Jurkat, Clone E6-1 (cell line): ENCODE measurements around the gene GPX2.
A peak's percentile ranks its signal among the peaks of the same experiment; 100 is the strongest.

Experiments
- DNase-seq: peaks from one replicate; pipeline ENCODE4 v3.0.0-alpha.2; 2011; ENCODE audit warnings: low read depth, low spot score
- H3K4me3 ChIP-seq: 2 replicates; pipeline ENCODE4 v1.5.1; 2011; ENCODE audit warnings: mild to moderate bottlenecking, low read length, control low read depth, moderate library complexity

The GPX2 gene

DNA sequence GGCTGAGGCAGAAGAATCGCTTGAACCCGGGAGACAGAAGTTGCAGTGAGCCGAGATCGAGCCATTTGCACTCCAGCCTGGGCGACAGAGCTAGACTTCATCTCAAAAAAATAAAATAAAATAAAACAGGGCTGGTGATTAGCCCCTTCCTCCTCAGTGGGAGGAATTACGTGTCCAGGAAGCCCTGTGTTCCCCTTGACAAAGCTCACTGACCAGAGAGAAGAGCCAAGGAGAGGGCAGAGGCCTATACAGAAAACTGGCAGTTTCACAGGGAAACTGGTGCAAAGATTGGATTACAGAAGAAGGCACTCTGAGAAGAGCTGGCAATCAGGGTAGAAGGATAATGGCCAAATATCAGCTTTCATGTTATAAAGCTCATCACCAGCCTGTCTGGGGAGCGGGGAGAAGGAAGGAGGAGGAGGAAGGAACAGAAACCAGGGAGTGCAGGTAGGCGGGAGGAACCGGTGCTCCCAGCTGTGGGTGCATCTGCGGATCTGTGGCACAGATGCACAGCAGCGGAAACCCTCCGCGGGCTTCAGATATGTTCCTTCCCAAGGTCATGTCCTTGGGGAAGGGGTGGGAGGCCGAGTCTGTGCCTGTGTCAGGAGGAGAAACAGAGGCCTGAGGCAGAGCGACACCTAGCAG is 22.9 kb upstream of the GPX2 start:
- no peak overlapping the region for H3K4me3 ChIP-seq
- DNase-seq = no peak

DNA sequence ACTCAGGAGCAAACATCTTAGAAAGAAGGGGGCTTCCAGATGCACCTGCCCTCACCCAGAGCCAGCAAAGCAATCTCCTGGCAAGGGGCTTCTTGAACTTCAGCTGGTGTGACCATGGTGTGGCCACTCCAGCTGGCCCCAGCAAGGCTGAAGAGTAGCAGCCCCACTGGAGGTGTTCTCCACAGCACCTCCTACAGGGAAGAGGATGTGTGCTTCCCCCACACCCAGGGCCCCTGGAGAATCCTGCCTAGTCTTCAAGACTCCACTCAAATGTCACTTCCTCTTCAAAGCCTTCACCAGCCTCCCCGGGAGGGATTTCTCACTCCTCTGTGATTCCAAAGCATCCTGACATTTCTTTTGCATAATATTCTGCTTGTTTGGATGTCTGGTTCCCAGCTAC is 21.1 kb upstream of the GPX2 start:
- H3K4me3 ChIP-seq = no peak overlapping the region
- DNase-seq = no peak

DNA sequence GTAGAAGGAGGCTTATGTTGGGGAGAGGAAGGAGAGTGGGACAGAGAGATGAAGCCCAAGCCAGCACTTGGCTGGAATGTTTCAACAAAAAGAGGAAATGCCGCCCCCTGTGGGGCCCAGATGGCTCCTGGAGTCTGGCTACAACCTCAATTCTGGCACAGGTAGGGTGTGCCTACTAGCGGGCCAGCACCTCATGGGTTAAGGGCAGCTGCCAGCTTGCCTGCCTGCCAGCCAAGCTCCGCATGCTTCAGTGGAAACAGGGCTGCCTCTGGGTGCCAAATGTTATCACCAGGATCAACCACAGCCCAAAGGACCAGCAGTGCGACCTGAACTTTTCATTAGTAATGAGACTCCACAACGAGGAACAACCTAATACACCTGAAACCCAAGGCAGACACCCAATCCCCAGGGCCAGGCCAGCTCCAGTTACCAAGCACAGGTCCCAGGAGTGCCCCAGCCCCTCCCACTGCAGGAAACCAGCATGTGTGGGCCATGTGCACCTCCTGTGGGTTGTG is 18.3 kb upstream of the GPX2 start:
- DNase-seq = no peak
- no peak overlapping the region for H3K4me3 ChIP-seq

DNA sequence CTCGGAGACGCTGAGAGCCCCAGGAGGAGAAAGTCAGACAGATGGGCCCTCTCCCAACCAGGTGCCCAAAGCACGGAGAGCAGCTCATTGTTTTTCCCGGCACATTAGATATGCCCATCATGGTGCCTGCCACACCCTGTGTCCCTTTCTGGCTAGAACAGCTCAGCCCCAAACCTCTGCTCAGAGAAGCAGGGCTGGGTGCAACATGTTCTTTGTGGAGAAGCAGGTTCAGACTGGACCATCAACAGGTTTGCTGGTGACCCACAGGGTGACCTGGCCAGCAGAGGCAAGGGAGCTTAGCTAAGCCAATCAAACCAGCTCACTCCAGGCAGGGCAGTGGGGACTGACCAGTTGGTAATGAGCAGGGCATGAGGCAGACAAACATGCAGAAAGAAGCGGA is 16.2 kb upstream of the GPX2 start:
- no peak overlapping the region for H3K4me3 ChIP-seq
- DNase-seq = no peak

DNA sequence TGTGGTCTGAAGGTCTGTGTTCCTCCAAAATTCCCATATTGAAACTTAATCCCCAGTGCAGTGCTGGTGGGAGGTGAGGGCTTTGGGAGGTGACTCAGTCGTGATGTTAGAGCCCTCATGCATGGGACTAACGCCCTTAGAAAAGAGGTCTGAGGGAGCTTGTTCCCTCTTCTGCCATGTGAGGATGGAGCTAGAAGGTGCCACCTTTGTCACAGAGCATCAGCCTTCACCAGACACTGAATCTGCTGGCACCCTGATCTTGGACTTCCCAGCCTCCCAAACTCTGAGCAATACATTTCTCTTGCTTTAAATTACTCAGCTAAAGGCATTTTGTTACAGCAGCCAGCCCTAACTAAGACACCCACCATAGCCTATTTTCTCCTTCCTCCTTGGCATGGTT is 15.7 kb upstream of the GPX2 start:
- no peak overlapping the region for H3K4me3 ChIP-seq
- DNase-seq = no peak

DNA sequence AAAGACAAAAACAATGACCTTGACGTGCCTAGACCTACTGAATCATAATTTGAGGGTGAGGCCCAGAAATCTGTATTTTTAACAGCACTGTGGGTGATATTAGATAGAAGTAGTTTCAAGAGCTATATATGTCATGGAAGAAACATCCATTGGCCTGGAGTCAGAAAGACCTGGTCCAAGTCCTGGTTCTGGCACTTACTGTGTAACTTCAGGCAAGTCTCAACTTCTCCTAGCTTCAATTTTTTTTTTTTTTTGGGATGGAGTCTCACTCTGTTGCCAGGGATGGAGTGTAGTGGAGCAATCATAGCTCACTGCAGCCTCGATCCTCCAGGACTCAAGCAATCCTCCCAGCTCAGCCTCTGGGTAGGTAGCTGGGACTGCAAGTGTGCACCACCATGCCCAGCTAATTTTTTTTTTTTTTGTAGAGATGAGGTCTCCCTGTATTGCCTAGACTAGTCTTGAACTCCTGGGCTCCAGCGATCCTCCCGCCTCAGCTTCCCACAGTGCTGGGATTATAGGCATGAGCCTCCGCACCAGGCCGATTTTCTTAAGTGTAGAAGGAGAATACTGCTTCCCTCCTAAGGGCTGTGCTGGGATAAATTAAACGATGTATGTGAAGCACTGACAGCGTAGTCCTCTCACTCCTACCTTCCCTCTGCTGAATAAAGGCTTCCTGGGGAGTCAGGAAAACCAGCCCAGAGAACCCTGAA is 14.3 kb upstream of the GPX2 start:
- DNase-seq = no peak
- no peak overlapping the region for H3K4me3 ChIP-seq

DNA sequence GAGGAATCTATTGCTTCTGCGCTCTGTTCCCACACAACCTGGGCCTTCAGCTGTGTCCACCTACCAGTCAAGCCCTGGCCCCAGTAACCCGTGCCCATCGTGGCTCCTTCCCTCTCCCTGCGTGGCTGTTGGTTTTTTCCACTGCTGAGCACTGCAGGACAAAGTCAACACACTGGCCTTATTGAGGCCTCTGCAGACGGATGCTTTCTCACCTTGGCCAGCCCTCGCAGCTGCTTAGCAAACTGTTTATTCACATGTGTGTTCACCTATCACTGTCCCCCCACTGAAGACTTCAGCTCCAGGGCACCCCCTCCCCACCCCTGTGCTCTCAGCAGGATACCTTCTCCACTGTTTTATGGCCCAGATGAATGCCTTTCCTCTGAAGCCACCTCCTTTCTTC is 12.8 kb upstream of the GPX2 start:
- no peak for DNase-seq
- no peak overlapping the region for H3K4me3 ChIP-seq

DNA sequence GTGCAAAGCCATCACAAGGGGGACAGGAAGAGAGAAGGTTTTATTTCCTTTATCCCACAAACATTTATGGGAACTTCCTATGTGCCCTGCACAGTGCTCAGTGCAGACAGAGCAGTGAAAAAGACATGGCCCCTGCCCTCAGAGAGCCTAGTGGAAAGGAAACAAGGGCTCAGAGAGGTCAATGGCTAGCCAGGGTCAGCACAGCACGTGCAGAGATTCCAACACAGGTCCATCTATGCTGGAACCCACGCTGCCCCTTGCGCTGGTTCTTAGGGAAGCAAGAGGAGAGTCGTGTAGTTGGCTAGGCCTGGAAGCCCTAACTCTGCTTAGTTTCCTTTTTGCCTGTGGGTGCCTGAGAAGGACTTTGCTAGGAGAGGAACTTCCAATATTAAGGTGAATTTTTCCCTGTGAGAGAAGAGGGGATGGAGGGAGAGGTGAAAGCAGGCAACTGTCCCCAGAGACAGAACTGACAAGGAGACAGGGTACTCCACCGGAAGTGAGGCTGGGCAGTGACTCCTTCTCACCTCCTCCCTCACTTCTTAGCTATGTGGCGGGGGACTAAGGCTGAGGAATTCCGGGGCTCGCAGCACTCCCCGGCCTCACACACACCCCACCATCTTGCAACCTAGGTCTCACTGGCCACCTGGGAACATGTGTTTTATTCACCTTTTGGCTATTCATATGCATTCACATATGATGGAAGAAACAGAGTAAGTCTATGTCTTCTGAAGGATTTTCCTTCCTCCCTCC is 12.1 kb upstream of the GPX2 start:
- DNase-seq = no peak
- H3K4me3 ChIP-seq = no peak overlapping the region

DNA sequence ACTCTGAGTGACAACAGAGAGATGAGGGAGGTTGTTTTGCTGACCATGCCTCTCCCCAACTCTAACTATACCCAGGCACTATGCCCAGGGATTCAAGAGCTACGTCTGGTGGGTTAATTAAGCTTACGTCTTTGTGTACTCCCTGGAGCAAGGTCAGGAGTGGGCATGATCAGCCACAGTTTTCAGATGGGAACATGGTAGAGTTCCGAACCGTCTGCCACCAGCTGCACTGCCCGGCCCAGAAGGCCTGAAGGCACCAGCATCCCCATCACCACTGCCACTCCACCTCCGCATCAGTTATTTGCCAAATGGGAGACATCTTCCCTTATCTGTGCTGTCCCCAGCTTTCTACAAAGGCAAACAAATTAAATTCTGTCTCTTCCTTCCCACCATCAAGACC is 11.1 kb upstream of the GPX2 start:
- no peak overlapping the region for H3K4me3 ChIP-seq
- DNase-seq = no peak

DNA sequence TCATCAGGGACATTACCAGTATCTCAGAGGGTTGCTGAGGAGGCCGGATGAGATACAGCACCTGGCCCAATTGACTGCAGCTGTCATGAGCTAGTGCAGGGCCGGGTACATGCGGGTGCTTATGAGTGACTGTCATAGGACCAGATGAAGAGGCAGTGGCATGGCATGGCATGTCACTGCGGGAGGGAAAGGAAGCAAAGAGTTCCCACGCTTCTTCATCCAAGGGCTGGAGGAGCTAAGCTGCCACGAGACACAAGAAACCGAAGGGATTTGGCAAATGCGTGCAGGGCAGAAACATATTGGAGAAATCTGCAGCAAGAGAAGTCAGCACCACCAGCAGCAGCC is 10.7 kb upstream of the GPX2 start:
- no peak overlapping the region for H3K4me3 ChIP-seq
- DNase-seq = no peak

DNA sequence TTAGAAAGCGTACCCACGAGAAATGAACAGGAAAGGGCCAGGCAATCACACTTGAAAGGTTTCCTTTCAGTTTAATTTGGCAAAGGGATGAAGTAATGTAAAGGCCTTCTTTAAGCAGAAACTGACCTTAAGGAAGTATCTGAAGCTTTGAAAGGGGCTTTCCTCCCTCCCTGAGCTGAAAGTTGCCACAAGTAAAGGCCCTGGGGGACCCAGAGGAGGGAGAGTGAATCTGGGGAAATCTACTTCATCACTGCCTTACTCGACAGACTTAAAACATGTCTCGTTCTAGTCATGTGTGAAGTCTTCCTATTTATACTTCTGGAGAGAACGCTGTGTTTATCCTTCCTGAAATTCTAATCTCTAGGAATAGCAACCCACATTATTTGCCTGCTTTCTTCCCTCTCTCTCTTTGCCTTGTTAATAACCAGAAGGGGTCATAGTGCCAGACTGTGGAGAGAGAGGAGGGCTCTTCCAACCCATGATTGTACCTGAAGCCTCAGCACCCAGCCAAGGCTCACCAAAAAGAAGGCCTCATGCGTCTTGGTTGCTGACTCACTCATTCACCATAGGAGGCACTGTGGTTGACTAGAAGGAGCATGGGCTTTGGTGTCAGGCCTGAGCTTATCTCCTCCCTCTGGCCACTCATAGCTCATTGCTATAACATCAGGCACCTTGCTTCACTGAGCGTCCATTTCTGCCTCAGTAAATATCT is 10.2 kb upstream of the GPX2 start:
- H3K4me3 ChIP-seq = no peak overlapping the region
- DNase-seq = peak; percentile 22

DNA sequence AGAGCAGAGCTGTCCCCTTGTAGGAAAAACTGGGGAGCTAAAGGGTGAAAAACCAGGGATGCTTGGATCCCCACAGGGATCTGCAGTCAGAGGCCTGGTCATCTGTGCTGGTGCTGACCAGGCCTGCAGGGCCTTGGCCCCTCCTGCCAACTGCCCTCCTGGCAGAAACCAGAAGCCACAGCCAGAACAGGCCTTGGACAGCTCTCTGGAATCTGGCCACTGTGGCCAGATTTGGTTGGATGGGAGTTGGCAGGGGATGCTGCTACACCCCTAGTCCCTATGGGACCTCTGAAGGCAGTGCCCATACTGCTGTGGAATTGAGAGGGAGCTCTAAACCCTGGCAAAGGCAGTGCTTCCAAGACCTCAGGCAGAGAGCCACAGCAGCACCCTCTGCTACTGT is 9.2 kb upstream of the GPX2 start:
- H3K4me3 ChIP-seq = no peak overlapping the region
- DNase-seq = no peak

DNA sequence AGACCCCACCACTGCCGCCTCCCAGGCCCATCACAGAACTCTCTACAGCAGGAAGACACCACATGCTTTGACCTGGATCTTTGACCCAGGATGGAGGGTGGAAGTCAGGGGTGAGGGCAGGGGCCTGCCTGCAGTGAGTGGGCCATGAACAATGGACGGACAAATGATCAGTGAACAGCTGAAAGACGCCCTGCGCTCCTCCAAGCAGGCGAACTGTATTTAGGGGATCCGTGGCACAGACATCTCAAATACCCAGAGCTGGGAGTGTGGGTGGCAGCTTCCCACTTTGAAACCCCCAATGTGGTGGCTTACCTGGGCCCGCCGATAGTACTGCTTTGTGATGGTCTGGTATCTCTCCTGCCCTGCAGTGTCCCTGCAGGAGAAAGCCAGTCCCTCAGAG is 8.7 kb upstream of the GPX2 start:
- no peak for DNase-seq
- H3K4me3 ChIP-seq = no peak overlapping the region

DNA sequence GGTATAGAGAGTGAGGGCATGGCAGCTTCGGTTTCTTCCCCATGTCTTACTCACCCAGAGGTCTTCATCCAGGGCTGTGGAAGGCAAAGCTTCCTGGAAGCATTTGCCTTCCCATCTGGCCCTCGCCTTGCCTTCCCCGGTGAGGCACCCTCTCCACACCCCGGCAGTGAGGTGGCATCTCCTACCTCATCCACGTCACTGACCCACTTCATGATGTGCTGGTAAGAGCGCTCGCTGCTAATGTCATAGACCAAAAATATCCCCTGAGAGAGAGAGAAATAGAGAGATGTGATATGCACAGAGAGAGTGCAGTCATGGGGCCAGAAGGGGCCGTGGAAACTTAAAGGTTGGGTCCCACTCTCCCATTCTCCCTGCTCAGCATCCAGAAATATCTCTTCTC is 8.3 kb upstream of the GPX2 start:
- no peak overlapping the region for H3K4me3 ChIP-seq
- DNase-seq = no peak

DNA sequence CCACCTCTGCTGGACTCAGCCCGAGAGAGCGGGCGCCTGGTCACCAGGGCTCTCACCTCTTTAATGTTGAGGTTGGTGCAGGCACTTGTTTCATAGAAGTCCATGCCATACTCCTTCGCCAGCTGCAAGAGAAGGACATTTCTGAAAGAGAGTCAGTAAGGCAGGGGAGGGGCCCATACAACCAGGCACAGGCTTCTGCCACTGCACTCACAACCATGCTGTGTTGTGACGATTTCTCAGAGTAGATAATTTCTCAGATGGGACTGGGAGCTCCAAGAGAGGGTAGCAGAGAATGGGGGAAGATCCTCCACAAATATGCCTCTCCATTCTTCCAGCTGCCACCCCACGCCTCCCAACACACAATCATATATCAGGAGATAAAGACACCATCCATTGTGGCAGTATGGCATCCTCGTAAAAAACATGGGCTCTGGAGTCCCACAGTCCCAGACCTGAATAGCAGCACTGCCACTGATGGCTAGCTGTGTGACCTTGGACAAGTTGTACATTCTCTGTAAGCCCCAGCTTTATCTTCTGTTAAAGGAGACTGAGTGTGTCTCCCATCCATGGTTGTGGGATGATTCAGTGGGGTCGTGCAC is 6.2 kb upstream of the GPX2 start:
- no peak for DNase-seq
- H3K4me3 ChIP-seq = no peak overlapping the region

DNA sequence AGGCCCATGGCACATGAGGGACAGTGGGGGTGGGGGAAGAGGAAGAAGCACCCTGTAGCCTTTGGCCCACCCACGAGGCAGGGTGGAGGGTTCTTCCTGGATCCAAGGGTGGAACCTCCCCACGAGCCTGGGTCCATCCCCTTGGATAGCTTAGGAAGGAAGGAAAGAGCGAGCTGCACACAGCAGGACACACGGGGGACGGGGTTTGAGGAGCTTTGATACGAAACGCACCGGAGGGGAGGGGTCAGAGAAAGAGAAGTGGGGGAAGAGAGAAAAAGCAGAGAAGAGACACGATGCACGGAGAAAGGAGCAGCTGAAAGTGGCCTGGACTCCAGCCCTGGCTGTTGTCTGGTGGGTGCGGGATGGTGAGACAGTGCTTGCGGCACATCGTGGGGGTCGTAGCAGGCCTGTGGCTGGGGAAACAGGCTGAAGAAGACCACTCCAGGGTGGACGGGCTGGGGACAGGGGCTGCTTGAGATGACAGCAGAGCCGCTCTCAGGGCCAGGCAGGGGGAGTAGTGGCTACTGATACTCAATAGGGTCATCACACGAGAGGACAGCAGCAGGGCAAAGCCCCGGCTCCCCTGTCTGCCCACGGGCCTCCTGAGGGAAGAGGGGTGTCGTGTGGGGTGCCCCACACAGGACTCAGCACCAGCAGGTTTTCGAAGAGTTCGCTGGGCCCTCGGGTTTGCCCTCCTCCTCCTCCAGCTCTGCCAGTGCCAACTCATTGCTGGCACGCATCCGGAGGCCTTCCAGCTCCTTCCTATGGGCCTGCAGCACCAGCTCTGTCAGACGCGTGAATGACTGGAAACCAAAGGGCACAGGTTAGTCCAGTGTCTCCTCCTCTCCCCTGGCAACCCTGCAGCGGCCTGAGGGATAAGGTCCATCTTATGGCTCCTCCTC is 5.4 kb upstream of the GPX2 start:
- no peak for DNase-seq
- H3K4me3 ChIP-seq = no peak overlapping the region

DNA sequence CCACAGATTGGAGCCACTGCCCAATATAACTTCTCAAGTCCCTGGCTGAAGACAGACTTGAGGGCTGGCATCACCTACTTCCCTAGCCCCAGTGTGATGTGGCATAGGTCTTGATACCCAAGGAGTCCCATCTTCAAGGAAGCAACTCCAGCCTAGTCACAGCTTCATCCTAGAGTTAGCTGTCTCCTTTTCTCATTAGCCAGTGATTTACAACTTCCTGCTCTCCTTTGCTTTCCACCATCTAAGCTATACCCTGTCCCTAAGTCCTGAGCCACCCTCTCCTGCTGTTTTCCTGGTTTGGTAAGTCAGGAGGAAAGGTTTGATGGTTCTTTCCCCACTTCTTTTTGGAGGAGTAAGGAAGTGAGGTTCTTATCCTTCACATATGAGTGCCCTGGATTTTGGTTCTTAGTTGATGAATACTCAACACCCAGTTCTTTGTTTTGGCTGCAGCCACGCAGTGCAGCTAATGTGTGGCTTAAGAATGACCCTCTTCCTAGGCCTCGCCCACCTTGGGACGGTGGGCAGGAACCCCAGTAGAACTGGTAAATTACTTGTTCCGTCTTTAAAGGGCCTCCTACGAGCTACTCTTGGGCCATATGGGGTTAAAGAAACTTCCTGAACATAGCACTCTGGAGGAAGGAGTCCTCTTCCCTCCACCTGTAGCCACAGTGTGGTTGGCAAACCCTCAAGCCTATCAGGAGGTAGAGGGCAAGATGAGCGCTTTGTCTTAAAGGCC is 3.9 kb upstream of the GPX2 start:
- peak; percentile 20 for DNase-seq
- no peak overlapping the region for H3K4me3 ChIP-seq
